Measurements from ENCODE around the gene DENND1A. TPM values are rescaled to one million over a fixed set of nuclear protein-coding genes. Genes with fewer than 3 reads are reported as not detected.

Gene DENND1A
- total and polyA plus RNA-seq, 9 donors = 9.3 to 16.0 (median 13.8) TPM

DNA sequence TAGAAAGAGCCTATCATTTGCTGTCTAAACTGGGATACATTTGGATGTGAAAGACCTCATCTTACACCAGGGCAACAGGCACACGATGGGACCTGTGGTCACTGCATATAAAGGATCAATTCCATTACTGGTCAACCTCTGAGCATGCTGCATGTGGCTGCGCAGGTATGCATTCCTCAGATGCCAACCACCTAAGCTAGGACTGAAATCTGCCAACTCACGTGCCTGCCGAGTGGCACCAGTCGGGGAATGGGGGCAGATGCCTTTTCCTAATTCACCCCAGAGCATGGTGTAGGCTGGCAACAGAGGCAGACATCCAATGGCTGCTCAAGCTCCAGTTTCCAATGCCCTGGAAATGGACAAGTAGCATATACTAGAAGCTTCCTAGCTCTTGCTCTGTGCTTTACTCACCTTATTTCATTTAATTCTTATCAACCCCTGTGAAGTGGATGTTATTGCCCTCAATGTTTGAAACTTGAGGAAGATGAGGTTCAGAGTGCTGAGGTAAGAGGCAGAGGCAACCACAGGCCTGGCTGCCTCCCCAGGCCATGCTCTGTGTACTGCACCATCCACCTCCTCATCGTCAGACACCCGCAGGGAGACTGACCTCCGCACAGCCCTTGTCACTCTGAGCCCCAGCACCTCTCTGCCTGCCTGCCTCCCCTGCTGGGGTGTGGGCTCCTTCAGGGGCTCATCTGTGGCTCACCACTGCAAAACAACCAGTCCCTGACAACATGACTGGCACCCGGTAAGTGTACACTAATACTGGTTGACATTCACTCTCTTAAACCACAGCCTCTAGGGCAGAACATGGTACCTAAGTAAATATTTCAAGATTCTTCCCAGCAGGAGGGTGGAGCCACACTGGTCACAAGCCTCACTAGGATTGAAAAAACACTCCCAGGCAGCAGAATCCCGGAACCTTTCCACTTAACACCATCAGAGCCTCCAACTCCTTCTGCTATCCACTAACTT lies 345.4 kb downstream of the DENND1A start:
- no peak for DNase-seq
- no peaks in the 10 kb centered on the region for H3K27me3 ChIP-seq (ENCODE audit: control insufficient read depth, insufficient read depth, low read length)
- no peak overlapping the region for H3K27ac ChIP-seq (ENCODE audit: low read length)
- H3K4me3 ChIP-seq (ENCODE audit: low read length) = no peak overlapping the region
- 88% methylated on average over 9 of the region's 10 CpGs for WGBS (ENCODE audit: insufficient coverage)
- peaks cover 8% of the 10 kb centered on the region for H3K4me1 ChIP-seq (ENCODE audit: control insufficient read depth, insufficient read depth, low read length)
- peaks cover 16% of the 10 kb centered on the region for H3K36me3 ChIP-seq (ENCODE audit: control insufficient read depth, insufficient read depth, low read length)
- peaks cover 2% of the 10 kb centered on the region for H3K9me3 ChIP-seq (replicated peaks; ENCODE audit: control insufficient read depth, low read depth, low read length)

DNA sequence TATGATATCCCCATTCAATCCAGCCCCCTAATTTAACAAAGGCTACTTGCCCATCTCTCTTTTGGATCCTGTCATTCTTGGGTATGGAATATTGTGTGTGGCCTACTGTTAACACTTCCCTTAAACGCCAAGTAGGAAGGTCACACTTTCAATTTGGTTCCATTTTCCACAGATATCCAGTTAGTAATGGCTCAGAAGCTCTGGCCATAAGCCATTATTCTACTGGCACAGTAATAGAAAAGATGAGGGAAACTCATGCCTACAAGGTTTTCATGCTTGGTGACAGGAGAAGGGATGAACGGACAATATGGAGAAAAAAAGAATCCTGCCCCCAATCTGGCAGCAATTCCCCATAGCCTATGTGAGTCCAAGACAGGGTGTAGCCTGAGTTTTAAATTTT lies 346.3 kb downstream of the DENND1A start:
- Histone ChIP-seq H3K27me3 (ENCODE audit: control insufficient read depth, insufficient read depth, low read length) (no peaks in the 10 kb centered on the region), H3K36me3 (ENCODE audit: control insufficient read depth, insufficient read depth, low read length) (peaks cover 16% of the 10 kb centered on the region), H3K4me1 (ENCODE audit: control insufficient read depth, insufficient read depth, low read length) (peaks cover 8% of the 10 kb centered on the region), H3K4me3 (ENCODE audit: low read length) (no peak overlapping the region), H3K27ac (ENCODE audit: low read length) (no peak overlapping the region), H3K9me3 (replicated peaks; ENCODE audit: control insufficient read depth, low read depth, low read length) (peaks cover 2% of the 10 kb centered on the region)
- peak; percentile 62 for DNase-seq
- WGBS (ENCODE audit: insufficient coverage) = no CpG with 5 or more reads among the region's 2 CpGs

DNA sequence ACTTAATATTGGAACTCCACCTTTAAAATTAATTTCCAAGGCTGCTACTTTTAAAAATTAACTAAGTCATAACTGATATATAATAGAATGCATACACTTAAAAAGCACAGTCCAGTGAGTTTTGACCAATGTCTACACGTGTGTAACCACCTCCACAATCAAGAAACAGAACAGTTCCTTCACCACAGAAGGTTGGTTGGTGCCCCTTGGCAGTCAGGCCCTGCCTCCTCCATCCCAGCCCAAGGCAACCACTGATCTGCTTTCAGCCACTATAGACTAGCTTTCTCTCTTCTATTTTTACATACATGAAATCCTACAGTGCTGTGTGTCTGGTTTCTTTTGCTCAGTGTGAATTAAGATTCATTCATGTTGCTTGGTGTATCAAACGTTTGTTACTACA lies 358.7 kb downstream of the DENND1A start:
- H3K27me3 ChIP-seq (ENCODE audit: control insufficient read depth, insufficient read depth, low read length) = no peaks in the 10 kb centered on the region
- no peak for DNase-seq
- peaks cover 14% of the 10 kb centered on the region for H3K4me1 ChIP-seq (ENCODE audit: control insufficient read depth, insufficient read depth, low read length)
- H3K27ac ChIP-seq (ENCODE audit: low read length) = no peak overlapping the region
- WGBS (ENCODE audit: insufficient coverage) = 80% methylated on average over 1 of the region's 2 CpGs
- H3K36me3 ChIP-seq (ENCODE audit: control insufficient read depth, insufficient read depth, low read length) = no peaks in the 10 kb centered on the region
- H3K4me3 ChIP-seq (ENCODE audit: low read length) = no peak overlapping the region
- peaks cover under 1% of the 10 kb centered on the region for H3K9me3 ChIP-seq (replicated peaks; ENCODE audit: control insufficient read depth, low read depth, low read length)

DNA sequence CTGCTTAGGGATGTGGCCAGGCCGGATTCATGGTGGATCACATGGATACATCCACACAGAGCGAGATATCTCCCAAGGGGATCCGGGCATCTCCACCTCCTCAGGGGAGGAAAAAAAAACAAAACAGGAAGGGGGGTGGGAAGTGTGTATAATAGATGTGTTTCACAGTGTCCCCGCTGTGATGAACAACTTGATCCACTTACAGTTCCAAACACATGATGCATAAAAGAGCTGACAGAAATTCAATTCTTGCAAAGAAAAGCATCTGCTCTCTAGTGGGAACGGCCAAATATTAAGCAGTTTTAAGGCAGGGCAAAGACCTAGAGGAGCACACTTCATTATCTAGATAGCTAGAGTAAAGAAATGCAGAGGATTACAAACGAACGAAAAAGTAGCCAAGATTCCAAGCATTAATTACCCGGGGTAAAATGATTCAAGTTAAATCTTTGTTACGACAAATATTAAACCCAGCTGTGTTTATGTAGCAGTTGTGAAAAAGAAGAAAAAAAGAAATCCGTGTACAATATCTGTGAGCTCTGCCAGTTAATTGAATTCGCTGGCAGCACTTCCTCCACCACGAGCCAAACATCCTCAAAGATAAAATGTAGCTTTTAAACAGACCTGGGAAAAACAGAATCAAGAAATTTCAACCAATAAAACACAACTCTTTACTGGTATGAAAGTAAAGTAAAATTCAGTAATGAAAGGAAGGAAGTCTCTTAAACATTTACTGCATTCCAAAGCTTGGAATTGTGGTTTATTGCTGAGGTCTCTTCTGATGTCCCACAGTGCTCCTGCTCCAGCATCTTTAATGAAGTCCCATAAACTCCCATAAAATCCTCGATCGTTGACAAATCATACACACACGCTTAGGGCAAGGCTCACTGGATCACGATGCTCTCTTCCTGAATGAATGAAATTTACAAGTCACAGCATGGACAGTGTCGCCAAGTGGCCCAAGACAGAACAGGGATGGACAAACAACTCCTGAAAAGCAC lies 360.9 kb downstream of the DENND1A start:
- Histone ChIP-seq H3K9me3 (replicated peaks; ENCODE audit: control insufficient read depth, low read depth, low read length) (no peaks in the 10 kb centered on the region), H3K4me1 (ENCODE audit: control insufficient read depth, insufficient read depth, low read length) (peaks cover 15% of the 10 kb centered on the region), H3K4me3 (ENCODE audit: low read length) (no peak overlapping the region), H3K27me3 (ENCODE audit: control insufficient read depth, insufficient read depth, low read length) (no peaks in the 10 kb centered on the region), H3K36me3 (ENCODE audit: control insufficient read depth, insufficient read depth, low read length) (no peaks in the 10 kb centered on the region), H3K27ac (ENCODE audit: low read length) (peak overlapping the region; percentile 0)
- peak; percentile 89 for DNase-seq
- WGBS (ENCODE audit: insufficient coverage) = 83% methylated on average over 1 of the region's 17 CpGs

DNA sequence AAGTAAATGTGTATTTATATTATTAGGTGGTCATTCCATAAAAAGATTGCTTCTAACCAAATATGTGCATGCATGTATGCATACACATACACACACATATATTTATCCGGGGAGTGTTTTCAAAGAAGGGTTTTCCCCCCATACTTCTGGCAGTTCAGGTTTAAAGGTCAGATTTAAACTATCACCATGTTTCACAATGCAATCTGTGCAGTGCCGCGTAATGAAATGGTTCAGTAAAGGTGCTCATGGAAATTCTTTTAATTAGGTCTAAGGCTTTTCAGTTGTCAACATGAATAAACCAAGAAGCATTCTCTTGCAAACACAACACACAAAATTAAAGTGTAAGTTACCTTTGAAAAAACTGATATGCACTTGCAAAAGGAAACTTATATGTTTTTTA lies 362.9 kb downstream of the DENND1A start:
- DNase-seq = no peak
- H3K36me3 ChIP-seq (ENCODE audit: control insufficient read depth, insufficient read depth, low read length) = peaks cover 3% of the 10 kb centered on the region
- H3K27me3 ChIP-seq (ENCODE audit: control insufficient read depth, insufficient read depth, low read length) = no peaks in the 10 kb centered on the region
- no peaks in the 10 kb centered on the region for H3K9me3 ChIP-seq (replicated peaks; ENCODE audit: control insufficient read depth, low read depth, low read length)
- peaks cover 15% of the 10 kb centered on the region for H3K4me1 ChIP-seq (ENCODE audit: control insufficient read depth, insufficient read depth, low read length)
- H3K27ac ChIP-seq (ENCODE audit: low read length) = no peak overlapping the region
- H3K4me3 ChIP-seq (ENCODE audit: low read length) = no peak overlapping the region
- WGBS (ENCODE audit: insufficient coverage) = no CpG with 5 or more reads among the region's 3 CpGs

DNA sequence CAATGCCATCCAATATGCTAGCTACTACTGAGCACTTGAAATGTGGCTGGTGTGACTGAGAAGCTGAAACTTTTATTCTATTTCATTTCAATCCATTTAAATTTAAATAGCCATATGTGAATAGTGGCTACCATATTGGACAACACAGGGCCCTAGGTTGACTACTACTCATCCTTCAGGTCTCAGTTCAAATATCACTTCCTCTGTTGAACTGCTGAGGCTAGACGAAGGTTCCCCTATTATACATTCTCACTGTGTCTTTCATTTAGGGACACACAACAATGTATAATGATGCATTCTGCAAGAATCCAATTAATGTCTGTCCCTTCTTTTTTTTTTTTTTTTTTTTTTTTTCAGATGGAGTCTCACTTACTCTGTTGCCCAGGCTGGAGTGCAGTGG lies 365.3 kb downstream of the DENND1A start:
- Histone ChIP-seq H3K27ac (ENCODE audit: low read length) (no peak overlapping the region), H3K4me1 (ENCODE audit: control insufficient read depth, insufficient read depth, low read length) (peaks cover 11% of the 10 kb centered on the region), H3K36me3 (ENCODE audit: control insufficient read depth, insufficient read depth, low read length) (peaks cover 3% of the 10 kb centered on the region), H3K27me3 (ENCODE audit: control insufficient read depth, insufficient read depth, low read length) (no peaks in the 10 kb centered on the region), H3K4me3 (ENCODE audit: low read length) (no peak overlapping the region), H3K9me3 (replicated peaks; ENCODE audit: control insufficient read depth, low read depth, low read length) (no peaks in the 10 kb centered on the region)
- WGBS (ENCODE audit: insufficient coverage) = no CpG with 5 or more reads among the region's 1 CpG
- no peak for DNase-seq

DNA sequence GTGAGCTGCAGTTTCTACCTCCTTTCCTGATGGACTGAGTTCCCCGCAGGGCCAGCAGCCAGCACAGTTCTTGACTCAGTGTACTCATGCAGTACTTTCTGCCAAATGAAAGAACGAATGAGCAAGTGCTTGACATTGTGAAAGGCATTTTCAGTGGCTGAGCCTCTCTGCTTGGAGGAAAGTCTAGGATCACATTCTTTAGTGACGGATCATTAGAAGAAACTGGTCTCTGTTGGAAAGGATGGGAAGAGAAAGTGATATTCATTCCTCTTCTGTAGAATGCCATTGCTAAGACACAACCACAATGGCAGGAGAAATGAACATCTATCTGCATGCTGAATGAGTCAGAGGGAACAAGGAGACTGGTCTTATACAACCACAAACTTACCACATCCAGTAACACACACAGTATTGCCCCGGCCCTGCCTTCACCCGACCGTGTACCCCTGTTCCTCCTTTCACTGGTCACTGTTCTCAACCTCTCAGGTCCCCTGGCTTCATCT lies 367.0 kb downstream of the DENND1A start:
- Histone ChIP-seq H3K27ac (ENCODE audit: low read length) (no peak overlapping the region), H3K36me3 (ENCODE audit: control insufficient read depth, insufficient read depth, low read length) (peaks cover 3% of the 10 kb centered on the region), H3K27me3 (ENCODE audit: control insufficient read depth, insufficient read depth, low read length) (no peaks in the 10 kb centered on the region), H3K4me3 (ENCODE audit: low read length) (no peak overlapping the region), H3K9me3 (replicated peaks; ENCODE audit: control insufficient read depth, low read depth, low read length) (no peaks in the 10 kb centered on the region), H3K4me1 (ENCODE audit: control insufficient read depth, insufficient read depth, low read length) (peaks cover 2% of the 10 kb centered on the region)
- WGBS (ENCODE audit: insufficient coverage) = 84% methylated on average over 4 of the region's 6 CpGs
- no peak for DNase-seq

DNA sequence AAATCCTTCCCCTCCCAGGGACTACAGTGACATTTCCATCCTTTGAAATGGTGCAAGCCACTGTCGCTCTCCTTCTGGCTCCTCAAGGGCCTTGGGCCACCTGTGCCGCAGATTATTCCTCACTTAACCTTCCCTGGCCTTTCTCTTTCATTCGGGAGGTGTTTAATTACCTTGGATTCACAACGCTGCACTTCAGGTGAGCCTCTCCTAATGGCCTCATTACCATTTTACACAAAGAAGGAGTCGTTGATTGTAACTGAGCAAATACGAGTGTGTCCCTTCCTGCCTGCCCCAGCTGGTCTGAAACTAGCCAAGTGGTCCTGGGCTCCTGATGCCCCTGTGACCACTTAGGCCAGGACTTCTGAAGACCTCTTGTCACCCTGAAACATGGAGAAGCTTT lies 368.9 kb downstream of the DENND1A start:
- Histone ChIP-seq H3K36me3 (ENCODE audit: control insufficient read depth, insufficient read depth, low read length) (peaks cover 13% of the 10 kb centered on the region), H3K9me3 (replicated peaks; ENCODE audit: control insufficient read depth, low read depth, low read length) (no peaks in the 10 kb centered on the region), H3K4me1 (ENCODE audit: control insufficient read depth, insufficient read depth, low read length) (peaks cover 1% of the 10 kb centered on the region), H3K27me3 (ENCODE audit: control insufficient read depth, insufficient read depth, low read length) (no peaks in the 10 kb centered on the region), H3K4me3 (ENCODE audit: low read length) (no peak overlapping the region), H3K27ac (ENCODE audit: low read length) (no peak overlapping the region)
- DNase-seq = no peak
- WGBS (ENCODE audit: insufficient coverage) = 48% methylated on average over 6 of the region's 6 CpGs

DNA sequence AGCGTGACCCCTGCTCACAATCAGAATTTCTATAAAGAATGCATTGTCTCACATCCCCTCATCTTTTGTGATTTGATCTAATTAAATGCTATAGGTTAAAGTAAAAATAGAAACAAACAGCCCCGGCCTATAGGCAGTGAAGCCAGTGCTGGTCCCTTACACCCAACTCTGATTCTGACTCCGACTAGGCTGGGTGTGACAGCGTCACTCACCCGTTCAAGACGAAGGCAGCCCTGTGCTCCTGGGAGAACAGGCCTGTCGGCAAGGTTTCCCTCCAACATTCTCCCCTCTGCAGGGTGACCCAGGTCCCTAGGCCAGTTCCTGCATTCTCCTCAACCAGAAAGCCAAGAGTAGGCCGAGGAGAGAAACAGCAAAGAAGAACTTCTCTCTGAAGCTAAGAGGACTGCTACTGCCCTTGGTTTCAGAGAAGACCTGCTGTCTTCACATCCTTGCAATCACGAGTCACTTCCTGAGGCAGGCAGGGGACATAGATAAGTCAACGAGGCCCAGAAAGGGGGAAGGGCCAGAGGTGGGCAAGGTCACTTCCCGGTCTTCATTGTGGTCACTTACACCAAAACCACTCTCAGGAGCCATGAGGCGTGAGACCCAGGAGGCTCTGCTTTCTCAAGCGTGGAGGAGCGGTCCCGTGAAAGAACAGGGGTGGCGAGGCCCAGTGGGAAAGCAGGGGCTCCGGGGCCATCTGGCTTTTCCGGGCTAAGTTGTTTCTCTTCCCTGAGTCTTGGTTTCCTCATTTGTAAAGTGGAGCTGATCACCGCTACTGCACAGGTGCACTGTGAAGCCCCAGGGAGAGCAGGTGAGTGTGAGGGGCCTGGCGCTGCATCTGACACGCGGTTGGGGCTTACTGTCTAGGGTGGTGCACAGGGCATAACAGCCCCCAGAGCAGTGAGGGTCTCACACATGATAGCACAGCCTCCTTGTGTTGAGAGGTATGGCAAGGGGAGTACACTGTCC lies 373.2 kb downstream of the DENND1A start:
- H3K9me3 ChIP-seq (replicated peaks; ENCODE audit: control insufficient read depth, low read depth, low read length) = no peaks in the 10 kb centered on the region
- 89% methylated on average over 13 of the region's 22 CpGs for WGBS (ENCODE audit: insufficient coverage)

More for the DNA sequence above, 373.2 kb downstream of the DENND1A start:
- Histone ChIP-seq H3K36me3 (ENCODE audit: control insufficient read depth, insufficient read depth, low read length) (peaks cover 15% of the 10 kb centered on the region), H3K27me3 (ENCODE audit: control insufficient read depth, insufficient read depth, low read length) (no peaks in the 10 kb centered on the region), H3K4me3 (ENCODE audit: low read length) (no peak overlapping the region), H3K27ac (ENCODE audit: low read length) (no peak overlapping the region), H3K4me1 (ENCODE audit: control insufficient read depth, insufficient read depth, low read length) (peaks cover 6% of the 10 kb centered on the region)
- no peak for DNase-seq

Measured in muscle of leg (tissue), 11 donors.